ENCODE data around the gene AGAP1.

Gene AGAP1

GRCh38 chr2:236047886-236048540 is 554.2 kb downstream of the AGAP1 start:
- Histone ChIP-seq H3K4me1 (ENCODE audit: control insufficient read depth, insufficient read depth, low read length) (0 out of 2 replicates have a peak, but pooled peaks cover 2% of the 10 kb centered on the region), H3K4me3 (ENCODE audit: low read length) (no peak overlapping the region), H3K27me3 (ENCODE audit: control insufficient read depth, insufficient read depth, low read length) (no peaks in the 10 kb centered on the region), H3K9me3 (ENCODE audit: control insufficient read depth, insufficient read depth, low read length) (no peaks in the 10 kb centered on the region), H3K36me3 (ENCODE audit: control insufficient read depth, insufficient read depth, low read length) (no peaks in the 10 kb centered on the region), H3K27ac (ENCODE audit: low read length) (no peak overlapping the region)
- no peak for DNase-seq (ENCODE audit: low read depth, low spot score)
- WGBS (ENCODE audit: insufficient coverage, insufficient read length) = no CpG with 5 or more reads among the region's 10 CpGs

GRCh38 chr2:236049981-236050380 is 556.1 kb downstream of the AGAP1 start:
- Histone ChIP-seq H3K9me3 (ENCODE audit: control insufficient read depth, insufficient read depth, low read length) (no peaks in the 10 kb centered on the region), H3K27ac (ENCODE audit: low read length) (no peak overlapping the region), H3K4me1 (ENCODE audit: control insufficient read depth, insufficient read depth, low read length) (peaks cover 5% of the 10 kb centered on the region; the same call in 1 of the 2 replicates), H3K4me3 (ENCODE audit: low read length) (no peak overlapping the region), H3K36me3 (ENCODE audit: control insufficient read depth, insufficient read depth, low read length) (no peaks in the 10 kb centered on the region), H3K27me3 (ENCODE audit: control insufficient read depth, insufficient read depth, low read length) (no peaks in the 10 kb centered on the region)
- WGBS (ENCODE audit: insufficient coverage, insufficient read length) = no CpG with 5 or more reads among the region's 8 CpGs
- DNase-seq (ENCODE audit: low read depth, low spot score) = no peak

- no peaks in the 10 kb centered on the region for H3K27me3 ChIP-seq (ENCODE audit: control insufficient read depth, insufficient read depth, low read length)
- H3K36me3 ChIP-seq (ENCODE audit: control insufficient read depth, insufficient read depth, low read length) = no peaks in the 10 kb centered on the region
- no peak overlapping the region for H3K27ac ChIP-seq (ENCODE audit: low read length)
- no peak for DNase-seq (ENCODE audit: low read depth, low spot score)
- peaks cover 7% of the 10 kb centered on the region for H3K4me1 ChIP-seq (ENCODE audit: control insufficient read depth, insufficient read depth, low read length)
- no peaks in the 10 kb centered on the region for H3K9me3 ChIP-seq (ENCODE audit: control insufficient read depth, insufficient read depth, low read length)
- H3K4me3 ChIP-seq (ENCODE audit: low read length) = no peak overlapping the region
- WGBS (ENCODE audit: insufficient coverage, insufficient read length) = no CpG with 5 or more reads among the region's 10 CpGs
Measured at GRCh38 chr2:236051351-236051750, 557.5 kb downstream of the AGAP1 start.

GRCh38 chr2:236051806-236052205 is 558.0 kb downstream of the AGAP1 start:
- DNase-seq (ENCODE audit: low read depth, low spot score) = no peak
- no peaks in the 10 kb centered on the region for H3K36me3 ChIP-seq (ENCODE audit: control insufficient read depth, insufficient read depth, low read length)
- H3K4me1 ChIP-seq (ENCODE audit: control insufficient read depth, insufficient read depth, low read length) = peaks cover 7% of the 10 kb centered on the region
- no CpG with 5 or more reads among the region's 11 CpGs for WGBS (ENCODE audit: insufficient coverage, insufficient read length)
- no peak overlapping the region for H3K27ac ChIP-seq (ENCODE audit: low read length)
- H3K4me3 ChIP-seq (ENCODE audit: low read length) = no peak overlapping the region
- no peaks in the 10 kb centered on the region for H3K9me3 ChIP-seq (ENCODE audit: control insufficient read depth, insufficient read depth, low read length)
- H3K27me3 ChIP-seq (ENCODE audit: control insufficient read depth, insufficient read depth, low read length) = no peaks in the 10 kb centered on the region

- no peaks in the 10 kb centered on the region for H3K27me3 ChIP-seq (ENCODE audit: control insufficient read depth, insufficient read depth, low read length)
- H3K4me1 ChIP-seq (ENCODE audit: control insufficient read depth, insufficient read depth, low read length) = peaks cover 7% of the 10 kb centered on the region
- no peak overlapping the region for H3K4me3 ChIP-seq (ENCODE audit: low read length)
- H3K36me3 ChIP-seq (ENCODE audit: control insufficient read depth, insufficient read depth, low read length) = no peaks in the 10 kb centered on the region
- WGBS (ENCODE audit: insufficient coverage, insufficient read length) = no CpG with 5 or more reads among the region's 14 CpGs
- H3K9me3 ChIP-seq (ENCODE audit: control insufficient read depth, insufficient read depth, low read length) = no peaks in the 10 kb centered on the region
- no peak for DNase-seq (ENCODE audit: low read depth, low spot score)
- no peak overlapping the region for H3K27ac ChIP-seq (ENCODE audit: low read length)
Measured at GRCh38 chr2:236052206-236052605, 558.4 kb downstream of the AGAP1 start.

GRCh38 chr2:236052926-236053821 is 559.3 kb downstream of the AGAP1 start:
- Histone ChIP-seq H3K27me3 (ENCODE audit: control insufficient read depth, insufficient read depth, low read length) (no peaks in the 10 kb centered on the region), H3K4me1 (ENCODE audit: control insufficient read depth, insufficient read depth, low read length) (peaks cover 7% of the 10 kb centered on the region), H3K27ac (ENCODE audit: low read length) (no peak overlapping the region), H3K9me3 (ENCODE audit: control insufficient read depth, insufficient read depth, low read length) (no peaks in the 10 kb centered on the region), H3K4me3 (ENCODE audit: low read length) (no peak overlapping the region), H3K36me3 (ENCODE audit: control insufficient read depth, insufficient read depth, low read length) (no peaks in the 10 kb centered on the region)
- no peak for DNase-seq (ENCODE audit: low read depth, low spot score)
- WGBS (ENCODE audit: insufficient coverage, insufficient read length) = no CpG with 5 or more reads among the region's 37 CpGs

- H3K27me3 ChIP-seq (ENCODE audit: control insufficient read depth, insufficient read depth, low read length) = no peaks in the 10 kb centered on the region
- H3K9me3 ChIP-seq (ENCODE audit: control insufficient read depth, insufficient read depth, low read length) = no peaks in the 10 kb centered on the region
- DNase-seq (ENCODE audit: low read depth, low spot score) = no peak
- H3K4me3 ChIP-seq (ENCODE audit: low read length) = no peak overlapping the region
- no peaks in the 10 kb centered on the region for H3K36me3 ChIP-seq (ENCODE audit: control insufficient read depth, insufficient read depth, low read length)
- H3K4me1 ChIP-seq (ENCODE audit: control insufficient read depth, insufficient read depth, low read length) = peaks cover 7% of the 10 kb centered on the region
- no CpG with 5 or more reads among the region's 2 CpGs for WGBS (ENCODE audit: insufficient coverage, insufficient read length)
- H3K27ac ChIP-seq (ENCODE audit: low read length) = no peak overlapping the region
Measured at GRCh38 chr2:236054125-236054524, 560.3 kb downstream of the AGAP1 start.

GRCh38 chr2:236054621-236055305 is 560.9 kb downstream of the AGAP1 start:
- WGBS (ENCODE audit: insufficient coverage, insufficient read length) = no CpG with 5 or more reads among the region's 19 CpGs
- H3K36me3 ChIP-seq (ENCODE audit: control insufficient read depth, insufficient read depth, low read length) = no peaks in the 10 kb centered on the region
- no peak for DNase-seq (ENCODE audit: low read depth, low spot score)
- H3K9me3 ChIP-seq (ENCODE audit: control insufficient read depth, insufficient read depth, low read length) = no peaks in the 10 kb centered on the region
- H3K27ac ChIP-seq (ENCODE audit: low read length) = no peak overlapping the region
- no peaks in the 10 kb centered on the region for H3K27me3 ChIP-seq (ENCODE audit: control insufficient read depth, insufficient read depth, low read length)
- peaks cover 7% of the 10 kb centered on the region for H3K4me1 ChIP-seq (ENCODE audit: control insufficient read depth, insufficient read depth, low read length)
- no peak overlapping the region for H3K4me3 ChIP-seq (ENCODE audit: low read length)

- no peak overlapping the region for H3K4me3 ChIP-seq (ENCODE audit: low read length)
- no peak overlapping the region for H3K27ac ChIP-seq (ENCODE audit: low read length)
- H3K4me1 ChIP-seq (ENCODE audit: control insufficient read depth, insufficient read depth, low read length) = peaks cover 7% of the 10 kb centered on the region
- DNase-seq (ENCODE audit: low read depth, low spot score) = no peak
- no CpG with 5 or more reads among the region's 13 CpGs for WGBS (ENCODE audit: insufficient coverage, insufficient read length)
- H3K9me3 ChIP-seq (ENCODE audit: control insufficient read depth, insufficient read depth, low read length) = no peaks in the 10 kb centered on the region
- no peaks in the 10 kb centered on the region for H3K36me3 ChIP-seq (ENCODE audit: control insufficient read depth, insufficient read depth, low read length)
- no peaks in the 10 kb centered on the region for H3K27me3 ChIP-seq (ENCODE audit: control insufficient read depth, insufficient read depth, low read length)
Measured at GRCh38 chr2:236055471-236055870, 561.6 kb downstream of the AGAP1 start.

- WGBS (ENCODE audit: insufficient coverage, insufficient read length) = no CpG with 5 or more reads among the region's 9 CpGs
- Histone ChIP-seq H3K4me1 (ENCODE audit: control insufficient read depth, insufficient read depth, low read length) (peaks cover 8% of the 10 kb centered on the region), H3K4me3 (ENCODE audit: low read length) (no peak overlapping the region), H3K27ac (ENCODE audit: low read length) (no peak overlapping the region), H3K9me3 (ENCODE audit: control insufficient read depth, insufficient read depth, low read length) (no peaks in the 10 kb centered on the region), H3K27me3 (ENCODE audit: control insufficient read depth, insufficient read depth, low read length) (no peaks in the 10 kb centered on the region), H3K36me3 (ENCODE audit: control insufficient read depth, insufficient read depth, low read length) (no peaks in the 10 kb centered on the region)
- DNase-seq (ENCODE audit: low read depth, low spot score) = no peak
Measured at GRCh38 chr2:236056141-236056540, 562.3 kb downstream of the AGAP1 start.

Data from iPS DF 6.9 (cell line).